HUES64 (cell line): ENCODE measurements around the gene NAMPT.

Source experiments
- H3K27ac ChIP-seq: 2 replicates; pipeline ENCODE4 v1.7.0; 2013; ENCODE audit warnings: low read depth, low read length, inconsistent platforms
- H3K27me3 ChIP-seq: 2 replicates; pipeline ENCODE4 v1.6.1; 2013; ENCODE audit warnings: mild to moderate bottlenecking, low read length; ENCODE audit not compliant: insufficient read depth
- H3K36me3 ChIP-seq: 2 replicates; pipeline ENCODE4 v1.6.1; 2013; ENCODE audit warnings: mild to moderate bottlenecking, low read length; ENCODE audit not compliant: insufficient read depth
- H3K4me1 ChIP-seq: 2 replicates; pipeline ENCODE4 v1.6.1; 2013; ENCODE audit warnings: mild to moderate bottlenecking, low read length, moderate library complexity; ENCODE audit not compliant: insufficient read depth
- H3K4me3 ChIP-seq: 2 replicates; pipeline ENCODE4 v1.5.1; 2013; ENCODE audit warnings: mild to moderate bottlenecking, low read length, moderate library complexity
- H3K9ac ChIP-seq: 2 replicates; pipeline ENCODE4 v1.6.1; 2013; ENCODE audit warnings: mild to moderate bottlenecking, low read depth, low read length
- H3K9me3 ChIP-seq: 2 replicates; pipeline ENCODE4 v1.6.1; 2013; ENCODE audit warnings: low read depth, low read length; ENCODE audit not compliant: insufficient read depth
- WGBS: fragments of 150-250, 120-280 bp; methylation state at CpG from one replicate; pipeline ENCODE4 v1.1.7; 2013; ENCODE audit warnings: missing lambda C conversion rate; 5-methylcytosine and 5-hydroxymethylcytosine counted together

The NAMPT gene

DNA sequence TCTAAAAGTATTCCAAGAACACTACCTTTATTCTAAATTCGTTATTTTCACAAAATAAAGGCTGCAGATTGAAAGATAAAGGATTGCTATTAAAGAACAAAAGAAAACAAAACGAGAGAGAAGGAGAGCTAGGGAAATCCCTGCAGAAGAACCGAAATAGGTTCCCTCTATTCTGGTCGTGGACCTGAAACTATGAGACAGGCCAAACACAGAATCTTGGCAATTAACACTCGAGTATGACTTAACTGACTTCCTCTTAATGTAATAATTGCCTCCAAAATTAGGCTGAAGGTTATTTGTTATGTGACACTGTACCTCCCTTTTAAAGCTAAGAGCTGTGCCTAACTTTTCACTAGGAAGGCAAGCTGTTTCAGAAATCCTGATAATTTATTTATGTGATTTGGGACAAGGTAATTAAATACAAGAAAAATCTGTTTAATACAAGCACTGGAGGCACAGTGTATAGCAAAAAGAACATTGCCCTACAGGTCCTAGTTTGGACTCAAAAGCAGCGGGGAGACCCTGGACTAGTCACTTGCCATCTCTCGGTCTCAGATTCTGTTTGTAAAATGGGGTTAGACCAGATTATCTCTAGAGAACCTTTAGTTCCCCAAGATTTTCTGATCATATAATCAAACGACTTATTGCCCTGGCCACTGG lies 11.6 kb downstream of the NAMPT start:
- no peaks in the 10 kb centered on the region for H3K9me3 ChIP-seq
- no peak overlapping the region for H3K27ac ChIP-seq

DNA sequence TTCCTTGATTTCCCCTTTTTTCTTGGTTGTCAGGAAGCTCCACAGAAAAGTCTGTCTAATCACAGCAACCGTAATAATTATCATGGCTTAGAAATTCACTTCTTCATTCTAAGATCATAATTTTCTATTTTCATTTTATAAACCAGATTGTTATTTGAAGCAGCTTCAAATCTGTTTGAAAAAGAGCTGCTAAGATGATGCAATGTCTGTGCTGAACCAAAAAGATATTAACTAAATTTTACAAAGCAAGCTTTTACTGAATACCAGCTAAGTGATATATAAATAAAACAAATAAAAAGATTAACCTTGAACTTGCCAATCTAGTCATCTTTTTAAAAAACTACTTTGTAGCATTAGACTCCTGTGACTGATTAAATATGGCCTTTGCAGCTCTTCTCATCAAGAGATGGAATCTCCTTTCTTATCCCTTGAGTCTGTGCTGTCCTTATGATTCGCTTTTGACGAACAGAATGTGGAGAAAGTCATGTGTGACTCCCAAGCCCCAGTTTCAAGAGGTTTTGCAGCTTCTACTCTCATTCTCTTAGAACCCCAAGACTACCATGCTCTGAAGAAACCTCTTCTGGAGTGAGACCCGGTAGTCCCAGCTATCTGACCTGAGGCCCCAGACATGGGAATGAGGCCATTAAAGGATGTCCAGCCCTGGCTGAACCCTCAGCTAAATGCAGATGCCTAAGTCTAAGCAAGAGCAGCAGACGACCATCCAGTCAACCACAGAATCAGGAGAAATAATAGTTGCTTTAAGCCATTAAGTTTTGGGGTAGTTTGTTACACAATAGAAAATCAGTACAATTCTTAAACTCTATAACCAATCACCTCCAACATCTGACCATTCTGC lies 14.4 kb downstream of the NAMPT start:
- Histone ChIP-seq H3K36me3 (peaks cover 97% of the 10 kb centered on the region), H3K9ac (no peak overlapping the region), H3K9me3 (no peaks in the 10 kb centered on the region), H3K4me1 (no peaks in the 10 kb centered on the region), H3K27me3 (no peaks in the 10 kb centered on the region), H3K4me3 (no peak overlapping the region), H3K27ac (no peak overlapping the region)
- over 99% methylated on average over 5 of the region's 5 CpGs for WGBS

More for the DNA sequence above, 11.6 kb downstream of the NAMPT start:
- Histone ChIP-seq H3K36me3 (peaks cover 100% of the 10 kb centered on the region), H3K9ac (no peak overlapping the region), H3K27me3 (no peaks in the 10 kb centered on the region), H3K4me3 (no peak overlapping the region), H3K4me1 (no peaks in the 10 kb centered on the region)
- 93% methylated on average over 8 of the region's 8 CpGs for WGBS

DNA sequence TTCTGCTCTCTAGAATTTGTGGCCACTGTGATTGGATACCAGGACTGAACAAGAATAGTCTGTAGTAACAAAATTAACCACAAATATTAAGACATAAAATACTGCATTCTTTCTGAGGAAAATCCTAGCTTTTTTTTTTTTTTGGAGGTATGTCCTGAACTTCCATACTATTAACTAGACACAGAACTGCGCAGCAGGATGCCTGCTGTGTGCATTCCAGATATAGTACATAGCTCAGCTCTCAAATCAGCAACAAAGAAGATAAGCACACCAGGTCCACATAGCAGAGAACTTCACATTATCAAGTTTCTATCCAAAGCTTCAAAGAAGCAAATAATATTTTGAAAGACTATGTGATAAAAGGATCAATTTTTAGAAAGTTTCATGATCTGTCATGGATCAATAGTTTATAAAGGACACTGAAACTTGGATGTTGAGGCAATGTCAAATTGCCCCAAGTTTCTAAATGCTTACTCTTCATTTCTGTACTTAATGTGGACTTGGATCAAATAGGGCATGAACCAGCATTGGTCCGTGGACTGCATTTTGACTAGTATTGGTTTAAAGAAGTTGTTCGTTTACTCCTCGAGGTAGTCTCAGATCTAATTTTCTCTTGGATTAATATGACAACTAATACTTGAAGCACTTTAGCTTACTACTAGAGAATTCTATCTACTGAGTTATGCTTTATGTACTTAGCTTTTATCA lies 15.4 kb downstream of the NAMPT start:
- H3K27ac ChIP-seq = no peak overlapping the region
- H3K9me3 ChIP-seq = no peaks in the 10 kb centered on the region
- no peaks in the 10 kb centered on the region for H3K27me3 ChIP-seq
- H3K4me3 ChIP-seq = no peak overlapping the region
- 75% methylated on average over 3 of the region's 4 CpGs for WGBS
- no peak overlapping the region for H3K9ac ChIP-seq
- H3K4me1 ChIP-seq = no peaks in the 10 kb centered on the region
- peaks cover 97% of the 10 kb centered on the region for H3K36me3 ChIP-seq

- Histone ChIP-seq H3K36me3 (peaks cover 95% of the 10 kb centered on the region), H3K4me1 (peaks cover 10% of the 10 kb centered on the region), H3K4me3 (no peak overlapping the region), H3K9me3 (no peaks in the 10 kb centered on the region), H3K27ac (no peak overlapping the region), H3K9ac (no peak overlapping the region), H3K27me3 (no peaks in the 10 kb centered on the region)
- WGBS = 95% methylated on average over 3 of the region's 3 CpGs
These were observed 19.6 kb downstream of the NAMPT start for GRCh38 chr7:106265133-106265532.

DNA sequence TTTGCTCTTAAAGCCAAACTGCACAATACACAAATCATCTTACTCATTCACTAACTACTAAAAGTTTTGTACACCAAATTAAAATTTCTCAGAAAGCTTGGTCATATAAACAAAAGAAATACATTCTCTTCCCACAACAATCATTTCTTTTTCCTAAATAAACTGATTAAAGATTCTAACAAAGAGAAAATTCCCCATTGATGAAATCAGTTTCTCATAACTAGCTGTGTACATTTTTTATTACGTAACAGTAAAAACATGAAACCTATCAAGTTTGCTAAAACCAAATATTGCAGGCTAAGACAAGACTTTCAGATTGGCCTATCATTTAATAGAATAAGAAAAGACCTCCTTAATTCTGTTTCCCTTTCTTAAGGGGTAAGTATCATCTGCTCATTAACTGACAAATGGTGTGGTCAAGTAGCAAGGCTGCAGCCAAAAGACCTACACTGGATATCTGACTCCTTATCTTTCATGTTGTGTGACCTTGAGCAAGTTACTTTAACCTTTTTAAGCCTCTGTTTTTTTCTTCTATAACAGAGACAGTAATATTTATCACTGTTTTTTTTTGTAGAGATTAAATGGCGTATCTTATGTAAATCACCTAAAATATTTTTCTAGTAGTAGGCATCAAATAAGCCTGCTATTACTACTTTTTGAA lies 22.4 kb downstream of the NAMPT start:
- Histone ChIP-seq H3K4me3 (no peak overlapping the region), H3K4me1 (peaks cover 10% of the 10 kb centered on the region), H3K36me3 (peaks cover 98% of the 10 kb centered on the region), H3K9ac (no peak overlapping the region), H3K9me3 (no peaks in the 10 kb centered on the region), H3K27ac (no peak overlapping the region), H3K27me3 (no peaks in the 10 kb centered on the region)
- 100% methylated on average over 1 of the region's 2 CpGs for WGBS

DNA sequence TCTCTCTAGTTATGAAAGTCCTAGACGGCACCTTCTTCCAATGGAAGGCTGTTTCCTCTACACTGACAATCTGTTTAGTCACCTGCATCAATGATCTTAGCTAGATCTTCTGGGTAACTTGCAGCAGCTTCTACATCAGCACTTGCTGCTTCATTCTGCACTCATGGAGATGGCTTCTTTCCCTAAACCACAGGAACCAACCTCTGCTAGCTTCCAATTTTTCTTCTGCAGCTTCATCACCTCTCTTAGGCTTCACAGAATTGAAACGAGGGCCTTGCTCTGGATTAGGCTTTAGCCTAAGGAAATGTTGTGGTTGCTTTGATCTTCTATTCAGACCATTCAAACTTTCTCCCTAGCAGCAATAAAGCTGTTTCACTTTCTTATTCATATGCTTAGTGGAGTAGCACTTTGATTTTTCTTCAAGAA lies 24.6 kb downstream of the NAMPT start:
- H3K4me3 ChIP-seq = no peak overlapping the region
- no peaks in the 10 kb centered on the region for H3K27me3 ChIP-seq
- H3K9me3 ChIP-seq = no peaks in the 10 kb centered on the region
- H3K36me3 ChIP-seq = peaks cover 95% of the 10 kb centered on the region
- WGBS = 88% methylated on average over 1 of the region's 2 CpGs
- no peak overlapping the region for H3K27ac ChIP-seq
- H3K9ac ChIP-seq = no peak overlapping the region
- H3K4me1 ChIP-seq = peaks cover 10% of the 10 kb centered on the region

DNA sequence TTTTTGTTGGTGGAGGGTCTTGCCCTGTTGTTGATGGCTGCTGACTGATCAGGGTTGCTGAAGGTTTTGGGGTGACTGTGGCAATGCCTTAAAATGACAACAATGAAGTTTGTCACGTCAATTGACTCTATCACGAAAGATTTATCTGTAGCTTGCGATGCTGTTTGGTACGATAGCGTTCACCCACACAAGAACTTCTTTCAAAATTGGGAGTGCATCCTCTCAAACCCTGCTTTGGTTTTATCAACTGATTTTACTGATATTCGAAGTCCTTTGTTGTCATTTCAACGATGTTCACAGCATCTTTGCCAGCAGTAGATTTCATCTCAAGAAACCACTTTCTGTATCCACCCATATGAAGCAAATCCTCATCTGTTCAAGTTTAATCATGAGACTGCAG lies 26.0 kb downstream of the NAMPT start:
- Histone ChIP-seq H3K9me3 (no peaks in the 10 kb centered on the region), H3K27me3 (no peaks in the 10 kb centered on the region), H3K4me1 (peaks cover 10% of the 10 kb centered on the region), H3K36me3 (peaks cover 94% of the 10 kb centered on the region), H3K4me3 (no peak overlapping the region), H3K27ac (no peak overlapping the region), H3K9ac (no peak overlapping the region)
- 83% methylated on average over 7 of the region's 7 CpGs for WGBS

DNA sequence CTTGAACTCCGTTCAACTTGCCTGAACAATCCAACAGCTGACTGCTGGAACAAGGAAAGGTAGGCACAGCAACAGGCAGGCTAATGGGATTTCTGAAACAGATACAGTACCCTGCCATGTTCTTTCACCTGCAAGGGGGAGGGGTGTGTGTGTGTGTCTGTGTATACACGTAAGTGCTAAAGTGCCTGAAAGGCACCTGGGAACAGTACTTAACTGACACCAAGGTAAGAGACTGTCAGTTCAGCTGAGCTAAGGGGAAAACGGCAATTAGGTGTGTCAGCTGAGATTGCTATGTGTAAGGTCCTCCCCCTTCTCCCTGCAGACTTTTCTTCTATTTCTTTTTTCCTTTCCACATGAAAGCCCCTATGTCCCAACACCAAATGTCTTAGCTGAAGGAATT lies 27.0 kb downstream of the NAMPT start:
- Histone ChIP-seq H3K27me3 (no peaks in the 10 kb centered on the region), H3K9me3 (no peaks in the 10 kb centered on the region), H3K4me1 (peaks cover 10% of the 10 kb centered on the region), H3K36me3 (peaks cover 95% of the 10 kb centered on the region), H3K27ac (no peak overlapping the region), H3K9ac (no peak overlapping the region), H3K4me3 (no peak overlapping the region)
- 87% methylated on average over 3 of the region's 3 CpGs for WGBS

GRCh38 chr7:106256144-106256543 lies 28.6 kb downstream of the NAMPT start:
- Histone ChIP-seq H3K27me3 (no peaks in the 10 kb centered on the region), H3K4me3 (no peak overlapping the region), H3K36me3 (peaks cover 95% of the 10 kb centered on the region), H3K9me3 (no peaks in the 10 kb centered on the region), H3K4me1 (peaks cover 8% of the 10 kb centered on the region), H3K27ac (no peak overlapping the region), H3K9ac (no peak overlapping the region)
- 95% methylated on average over 2 of the region's 2 CpGs for WGBS

- Histone ChIP-seq H3K9ac (no peak overlapping the region), H3K27me3 (no peaks in the 10 kb centered on the region), H3K4me1 (no peaks in the 10 kb centered on the region; the same call in 1 of the 2 replicates), H3K36me3 (peaks cover 93% of the 10 kb centered on the region), H3K9me3 (no peaks in the 10 kb centered on the region), H3K27ac (no peak overlapping the region), H3K4me3 (no peak overlapping the region)
- WGBS = 98% methylated on average over 1 of the region's 1 CpG
These were observed 29.5 kb downstream of the NAMPT start for GRCh38 chr7:106255246-106255645.
